HG02588 (cell line): Measurements from ENCODE around the gene CD164L2.
"Not testable (repeated sequence)": the region's sequence is repeated elsewhere in the genome, so short reads cannot be mapped to it uniquely, and the experiment has no call there.

ENCODE experiments used
- ATAC-seq: cut with Tn5 transposase; IDR thresholded peaks from one replicate; pipeline ENCODE4 v1.9.1; 2021; ENCODE audit warnings: mild to moderate bottlenecking, moderate library complexity; ENCODE audit not compliant: unreplicated experiment

Gene CD164L2

GRCh38 chr1:27383039-27383605 is at the start of gene CD164L2:
CD164L2 (minus strand) TSS chr1:27383333; CDS start chr1:27383239, 94 bp downstream.
- ATAC-seq: no peak

DNA sequence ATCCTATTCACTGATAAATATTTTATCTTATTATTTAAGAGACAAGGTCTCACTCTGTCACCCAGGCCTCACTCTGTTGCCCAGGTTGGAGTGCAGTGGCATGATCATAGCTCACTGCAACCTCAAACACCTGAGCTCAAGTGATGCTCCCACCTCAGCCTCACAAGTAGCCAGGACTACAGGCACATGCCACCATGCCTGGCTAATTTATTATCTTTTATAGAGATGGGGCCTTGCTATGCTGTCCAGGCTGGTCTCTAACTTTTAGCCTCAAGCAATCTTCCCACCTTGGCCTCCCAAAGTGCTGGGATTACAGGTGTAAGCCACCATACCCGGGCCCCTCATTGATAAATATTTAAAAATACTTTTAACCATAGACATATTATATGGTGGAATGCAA is 49.6 kb upstream of the CD164L2 start:
- ATAC-seq: not testable (repeated sequence)

GRCh38 chr1:27431601-27431940 is 48.4 kb upstream of the CD164L2 start:
- ATAC-seq: no peak

GRCh38 chr1:27430903-27431600 is 47.9 kb upstream of the CD164L2 start:
- ATAC-seq: no peak

DNA sequence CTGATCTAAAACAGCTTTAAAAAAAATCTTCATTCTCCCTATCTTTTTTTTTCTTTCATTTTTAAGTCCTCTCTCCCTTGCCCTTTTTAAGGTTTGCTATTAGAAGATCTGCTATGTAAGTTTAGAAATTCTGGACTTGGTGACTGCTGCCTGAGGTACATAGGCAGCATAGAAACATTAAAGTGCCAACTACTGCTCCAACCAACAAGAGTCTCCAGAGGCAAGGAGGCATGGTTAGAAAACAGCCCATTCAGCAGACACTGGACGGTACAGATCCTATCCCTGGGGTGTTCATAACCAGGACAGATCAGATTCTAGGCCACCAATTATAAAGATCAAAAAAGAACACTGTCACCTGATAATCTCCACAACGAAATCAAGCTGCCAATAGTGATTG is 45.9 kb upstream of the CD164L2 start:
- ATAC-seq: no peak

- ATAC-seq: no peak
These were observed 45.3 kb upstream of the CD164L2 start for GRCh38 chr1:27428316-27429028.

- ATAC-seq: no peak
These were observed 44.7 kb upstream of the CD164L2 start for GRCh38 chr1:27427816-27428315.

GRCh38 chr1:27427329-27427728 is 44.2 kb upstream of the CD164L2 start:
- ATAC-seq: no peak

DNA sequence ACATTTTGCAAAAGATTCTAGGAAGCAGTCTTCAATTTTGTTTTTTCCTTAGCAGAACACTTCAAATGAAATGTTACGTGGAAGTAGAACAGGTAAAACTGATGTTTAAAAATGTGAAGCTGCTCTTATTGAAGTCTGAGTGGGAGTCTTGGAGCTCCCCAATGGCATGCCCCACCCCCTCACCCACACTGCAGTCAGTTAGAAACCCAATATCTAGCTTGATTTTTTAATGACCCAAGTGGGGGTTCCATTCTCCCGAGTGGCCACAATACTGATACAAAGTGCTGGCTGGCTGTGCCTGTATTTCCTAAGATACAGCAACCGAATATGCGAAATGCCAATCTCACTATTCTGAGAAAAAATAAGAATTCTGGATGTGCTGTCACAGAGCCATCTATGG is 40.6 kb upstream of the CD164L2 start:
- ATAC-seq: no peak

DNA sequence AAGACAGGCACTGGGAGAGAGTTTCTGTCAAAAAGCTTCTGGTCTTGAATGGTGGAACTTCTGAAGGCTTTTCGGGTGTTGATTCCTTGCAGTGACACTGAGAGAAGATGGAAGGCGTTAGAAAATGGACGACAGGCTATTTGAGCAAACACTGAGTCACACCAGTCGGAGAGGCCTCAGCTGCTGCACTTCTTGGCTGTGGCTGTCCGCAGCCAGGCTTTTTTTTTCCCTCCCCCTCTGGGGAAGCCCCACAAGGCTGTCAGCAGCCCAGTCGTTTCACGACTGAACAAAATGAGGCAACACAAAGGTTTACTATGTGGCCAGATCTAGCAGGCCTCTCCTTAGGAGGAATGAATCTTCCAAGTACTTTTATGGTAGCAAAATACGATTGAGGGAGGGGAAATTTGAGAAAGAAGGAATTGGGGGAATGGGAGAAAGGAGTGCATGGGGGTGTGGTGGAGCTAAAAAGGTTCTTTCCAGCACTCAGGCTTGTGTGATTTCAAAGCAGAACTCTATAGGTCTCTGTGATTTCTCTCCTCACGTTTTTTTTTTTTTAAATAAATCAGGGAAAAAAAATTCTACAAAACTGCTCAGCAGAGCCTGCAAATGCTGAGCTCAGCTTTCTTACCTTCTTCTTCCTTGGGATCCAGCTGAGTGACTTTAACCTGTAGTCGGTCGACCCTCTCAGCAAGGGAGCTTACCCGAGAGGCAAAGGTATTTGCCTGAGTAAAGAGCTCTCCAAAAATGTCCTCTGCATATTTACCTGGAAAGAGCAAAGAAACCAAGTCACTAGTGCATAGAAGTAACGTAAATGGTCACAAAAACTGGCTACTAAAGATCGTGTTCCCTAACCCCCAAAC is 35.4 kb upstream of the CD164L2 start:
- peak; percentile 59 for ATAC-seq

DNA sequence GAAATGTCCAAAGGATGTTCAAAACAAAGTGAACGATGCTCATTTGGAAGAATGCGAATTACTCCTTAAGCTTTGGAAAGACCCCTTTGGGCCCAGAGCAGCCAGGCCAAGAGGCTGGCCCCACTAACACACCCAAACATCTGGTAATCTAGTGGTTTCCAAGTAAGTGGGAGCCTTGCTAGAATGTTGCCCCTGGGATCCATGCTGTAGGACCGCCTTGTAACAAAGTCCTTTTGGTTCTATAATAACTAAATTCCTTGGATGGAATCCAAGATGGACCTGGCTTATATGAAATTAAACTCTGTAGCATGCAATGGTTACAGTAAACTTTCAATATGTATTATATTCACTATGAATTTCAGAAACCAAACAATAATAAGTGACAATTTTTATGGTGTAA is 34.6 kb upstream of the CD164L2 start:
- no peak for ATAC-seq

DNA sequence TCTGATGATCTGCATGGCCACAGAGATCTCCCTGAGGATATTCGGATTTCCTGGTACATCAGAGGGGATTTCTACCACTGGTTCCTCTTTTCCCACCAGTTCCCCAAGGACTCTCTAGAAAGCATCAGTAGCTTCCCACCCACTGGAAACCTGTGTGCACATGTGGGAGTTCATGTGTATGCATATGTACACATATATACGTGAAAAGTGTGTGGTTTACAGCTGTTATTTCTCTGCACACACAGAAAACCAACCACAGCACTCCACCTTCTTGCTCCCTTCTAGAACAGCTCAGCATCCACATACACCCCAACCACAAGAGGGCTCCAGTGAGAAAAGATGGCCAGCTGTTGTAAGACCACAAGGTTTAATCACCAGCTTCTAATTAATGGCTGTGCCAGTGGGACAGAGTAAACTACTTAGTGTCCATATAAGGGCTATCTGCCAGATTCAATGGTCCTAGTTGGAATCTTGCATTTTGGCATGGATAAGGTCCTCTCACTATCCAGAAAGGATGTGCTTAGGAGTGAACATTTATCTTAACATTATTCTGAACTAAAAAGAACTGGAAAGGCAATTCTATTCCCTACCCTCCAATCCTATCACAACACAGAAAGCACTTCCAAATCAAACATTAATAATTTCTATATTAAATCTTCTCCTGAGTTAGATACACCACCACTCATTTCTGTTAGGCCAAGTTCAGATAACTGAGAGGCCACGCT is 33.4 kb upstream of the CD164L2 start:
- ATAC-seq: no peak

DNA sequence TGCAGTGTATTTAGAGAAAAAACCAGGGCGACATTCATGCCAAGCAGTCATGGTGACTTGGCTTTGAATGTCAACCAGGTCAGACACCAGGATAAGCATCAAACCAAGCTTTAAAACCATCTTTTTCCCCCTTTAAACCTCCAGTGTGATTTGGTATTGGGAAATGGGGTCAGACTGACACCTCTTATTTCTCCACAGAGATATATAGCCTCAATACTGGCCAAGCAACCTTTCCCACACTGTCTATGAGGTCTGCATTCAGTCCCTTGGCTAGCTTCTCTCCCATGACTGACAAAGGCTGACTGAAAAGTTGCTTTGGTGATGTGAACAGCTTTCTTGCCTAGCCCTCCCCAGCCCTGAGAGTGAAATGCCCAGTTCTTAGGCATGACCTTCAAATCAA is 31.0 kb upstream of the CD164L2 start:
- ATAC-seq: no peak

DNA sequence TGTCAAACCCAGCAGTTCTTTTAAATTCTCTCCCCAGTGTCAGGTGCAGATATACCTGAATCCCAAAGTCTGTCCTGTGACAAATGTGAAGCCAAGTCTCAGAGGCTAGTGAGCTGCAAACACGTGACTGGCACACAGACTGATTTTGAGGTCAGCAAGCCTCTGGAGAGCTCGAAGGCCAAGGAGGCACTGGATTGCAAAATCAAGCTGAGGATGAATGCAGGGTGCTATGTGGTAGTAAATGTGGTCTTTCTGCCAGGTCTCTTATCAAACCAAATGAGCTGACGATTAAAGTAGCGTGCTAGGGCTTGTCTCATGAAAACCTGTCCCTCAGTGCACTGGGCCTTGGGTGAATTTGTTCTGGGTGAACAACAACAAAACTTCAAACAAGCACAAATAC is 29.9 kb upstream of the CD164L2 start:
- no peak for ATAC-seq

- ATAC-seq: no peak
These were observed 29.4 kb upstream of the CD164L2 start for GRCh38 chr1:27412502-27412901.

- ATAC-seq: no peak
These were observed 27.6 kb upstream of the CD164L2 start for GRCh38 chr1:27410709-27411108.

GRCh38 chr1:27409669-27410068 is 26.5 kb upstream of the CD164L2 start:
- ATAC-seq: no peak

- ATAC-seq: no peak
These were observed 25.0 kb upstream of the CD164L2 start for GRCh38 chr1:27408151-27408550.

DNA sequence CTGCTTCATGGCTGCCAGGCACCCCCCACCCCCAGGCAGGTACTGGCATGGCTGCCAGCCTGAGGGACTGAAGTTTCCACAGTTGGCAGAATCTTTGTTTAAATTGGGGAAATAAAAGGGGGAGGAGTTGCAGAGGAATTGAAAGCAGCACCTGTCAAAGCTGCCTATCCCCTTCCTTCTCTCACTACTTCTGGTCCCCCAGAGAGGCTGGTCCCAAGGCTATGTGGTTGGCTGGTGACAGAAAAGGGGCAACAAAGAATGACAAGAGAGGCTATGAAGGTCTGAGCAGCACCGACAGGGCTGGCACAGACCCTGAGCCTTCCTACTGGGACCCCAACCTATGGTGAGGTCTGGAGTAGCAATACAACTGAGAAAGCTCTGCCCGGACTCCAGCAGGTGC is 23.7 kb upstream of the CD164L2 start:
- ATAC-seq: not testable (repeated sequence)

DNA sequence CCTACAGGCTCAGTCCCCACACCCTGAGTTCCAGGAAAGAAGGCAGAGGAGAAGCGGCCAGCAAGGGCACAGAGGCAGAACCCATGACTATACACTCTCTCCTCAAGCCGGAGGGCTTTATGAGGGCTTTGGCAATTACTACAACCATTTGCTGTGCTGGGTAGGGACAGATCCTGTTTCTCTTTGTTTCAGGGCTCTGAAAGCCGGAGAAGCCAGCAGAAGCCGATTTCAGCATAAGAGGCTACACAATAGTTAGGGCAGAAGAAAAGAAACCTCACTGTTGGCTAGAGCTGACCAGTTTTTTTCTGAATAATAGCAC is 23.2 kb upstream of the CD164L2 start:
- no peak for ATAC-seq
